HG02642 (cell line): ENCODE data around the gene AP3D1.

Source experiments
- ATAC-seq: cut with Tn5 transposase; IDR thresholded peaks from one replicate; pipeline ENCODE4 v1.9.1; 2021; ENCODE audit warnings: mild to moderate bottlenecking; ENCODE audit not compliant: unreplicated experiment, poor library complexity

The AP3D1 gene

DNA sequence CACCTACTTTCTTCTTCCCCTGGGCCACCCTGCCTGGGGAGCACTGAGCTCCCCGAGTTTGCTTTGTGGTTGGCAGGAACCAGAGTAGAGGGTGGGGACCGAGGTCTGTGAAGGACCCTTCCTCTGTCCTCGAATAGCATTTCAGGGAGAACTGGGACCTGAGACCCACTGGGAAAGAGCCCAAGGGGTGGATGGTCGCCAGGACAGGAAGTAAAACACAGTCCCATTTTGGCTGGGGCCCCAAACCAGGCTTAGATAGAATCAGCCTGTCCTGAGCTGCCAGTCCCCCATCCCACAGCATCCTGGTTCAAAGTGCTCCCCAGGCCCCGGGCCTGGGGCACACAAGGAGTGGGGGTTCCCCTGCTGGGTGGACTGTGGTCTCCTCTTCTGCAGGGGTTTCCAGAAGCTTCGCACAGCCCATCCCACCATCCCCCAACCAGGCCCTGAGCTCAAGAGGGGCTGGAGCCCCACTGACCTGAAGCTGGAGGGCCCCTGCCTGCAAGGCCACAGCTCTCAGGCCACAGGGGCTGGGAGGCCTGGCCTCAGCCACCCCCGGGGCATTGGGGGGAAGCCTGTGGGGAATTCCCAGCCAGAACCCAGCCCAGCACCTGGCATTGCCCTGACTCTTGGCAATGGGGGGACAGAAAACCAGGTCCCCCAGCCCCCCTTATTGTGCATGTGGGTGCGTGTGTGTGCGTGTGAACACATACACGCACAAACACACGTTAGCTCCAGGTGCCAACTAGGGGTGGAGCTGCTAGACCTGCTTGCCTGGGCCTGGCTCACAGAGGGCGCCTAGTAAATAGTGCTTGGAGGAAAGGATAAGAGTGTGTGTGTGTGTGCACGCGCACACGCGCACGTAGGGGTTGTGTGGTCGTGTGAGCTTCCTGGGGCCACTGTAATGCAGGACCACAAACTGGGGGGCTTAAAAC is 99.3 kb downstream of the AP3D1 start:
- no peak for ATAC-seq

DNA sequence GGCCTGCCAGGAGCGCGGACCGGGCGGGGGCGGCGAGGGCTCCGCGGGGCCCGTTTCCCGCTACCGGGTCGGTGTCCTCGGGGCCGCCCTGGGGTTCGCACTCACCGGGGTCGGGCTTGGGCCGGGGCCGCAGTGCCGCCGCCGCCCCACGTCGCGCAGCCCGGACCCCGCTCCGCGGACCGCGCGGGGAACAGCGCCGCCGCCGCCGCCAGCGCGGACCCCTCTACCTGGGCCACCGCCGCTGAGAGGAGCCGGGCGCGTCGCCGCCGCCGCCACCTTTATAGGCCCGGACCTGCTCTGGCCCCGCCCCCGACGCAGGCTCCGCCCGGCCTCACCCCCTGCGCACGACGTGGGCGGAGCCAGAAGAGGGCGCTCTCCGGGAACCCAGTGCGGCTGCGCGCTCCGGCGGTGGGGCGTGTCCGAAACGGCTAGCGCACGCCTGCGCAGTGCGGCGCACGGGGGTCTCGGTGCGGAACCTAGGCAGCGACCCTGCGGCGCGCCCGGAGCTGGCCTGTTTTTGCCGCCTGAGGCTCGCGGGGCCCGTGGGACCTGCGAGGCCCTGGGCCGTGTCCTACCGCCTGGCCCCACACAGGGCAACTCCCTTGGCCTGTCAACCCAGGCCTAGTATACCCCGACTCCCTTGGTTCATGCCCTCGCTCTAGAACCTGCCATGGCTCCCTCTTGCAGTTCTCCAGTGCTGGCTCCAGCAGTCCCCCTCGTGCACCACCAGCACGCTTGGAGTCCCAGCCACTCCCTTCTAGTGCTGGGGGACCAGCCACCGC is 100.2 kb downstream of the AP3D1 start, which contains the start of gene MKNK2:
MKNK2 (minus strand) TSS at position 254 of the 782 bp plus-strand sequence. CDS start 393 bp downstream, outside the sequence.
- ATAC-seq: peak; percentile 65
